ENCODE results near the gene ITGA4.
A peak's percentile ranks its signal among the peaks of the same experiment; 100 is the strongest.

GRCh38 chr2:181573140-181573736 is 116.1 kb downstream of the ITGA4 start:
- no peak for TF ChIP-seq ZNF10 (CRISPR knock-in tag; IDR thresholded peaks at IDR 0.05; ENCODE audit: borderline replicate concordance, low read depth)
- no peak for TF ChIP-seq ADNP (CRISPR knock-in tag; IDR thresholded peaks at IDR 0.05)
- peak; percentile 38; the same call in 1 of the 2 replicates for TF ChIP-seq RAD21 (CRISPR knock-in tag; IDR thresholded peaks at IDR 0.05)
- no peak for TF ChIP-seq HOXA3 (CRISPR knock-in tag; IDR thresholded peaks at IDR 0.05)
- peak; percentile 60 for TF ChIP-seq CTCF (CRISPR knock-in tag; IDR thresholded peaks at IDR 0.05)
- TF ChIP-seq ZNF263 (CRISPR knock-in tag; IDR thresholded peaks at IDR 0.05), result no peak
- no peak for TF ChIP-seq ZBTB8A (CRISPR knock-in tag; IDR thresholded peaks at IDR 0.05; ENCODE audit: borderline replicate concordance, low read depth)
- no peak for TF ChIP-seq ZMYM3 (CRISPR knock-in tag; IDR thresholded peaks at IDR 0.05)
- TF ChIP-seq ZNF510 (CRISPR knock-in tag; IDR thresholded peaks at IDR 0.05; ENCODE audit: low read depth), result no peak
- TF ChIP-seq ZNF781 (CRISPR knock-in tag; IDR thresholded peaks at IDR 0.05; ENCODE audit: borderline replicate concordance, not compliant biosample characterization), result no peak
- no peak for TF ChIP-seq KDM5A (IDR thresholded peaks at IDR 0.05; ENCODE audit: borderline replicate concordance, low read length)
- TF ChIP-seq POLR2AphosphoS5 (IDR thresholded peaks at IDR 0.05; ENCODE audit: low read depth, low read length), result no peak
- no peak for TF ChIP-seq RBFOX2 (IDR thresholded peaks at IDR 0.05; ENCODE audit: low read depth, low read length)
- TF ChIP-seq ATF3 (CRISPR knock-in tag; IDR thresholded peaks at IDR 0.05), result no peak

Data from HepG2 (cell line).